Measurements from ENCODE around the gene CELF4.

Gene CELF4

GRCh38 chr18:37289423-37289822 lies 276.2 kb downstream of the CELF4 start:
- no peaks in the 10 kb centered on the region for H3K27me3 ChIP-seq (ENCODE audit: insufficient read depth, poor library complexity, severe bottlenecking)
- H3K27ac ChIP-seq (replicated peaks): no peak overlapping the region
- no peak overlapping the region for H3K4me3 ChIP-seq (replicated peaks; ENCODE audit: insufficient read depth, low read length)
- TF ChIP-seq REST (IDR thresholded peaks at IDR 0.05; ENCODE audit: insufficient replicate concordance, low read depth): no peak
- no peak for TF ChIP-seq SPI1 (IDR thresholded peaks at IDR 0.05; ENCODE audit: borderline replicate concordance, low read depth)
- TF ChIP-seq POLR2AphosphoS5 (IDR thresholded peaks at IDR 0.05; ENCODE audit: low read depth): no peak
- no peak for TF ChIP-seq GABPA (IDR thresholded peaks at IDR 0.05; ENCODE audit: low read depth)
- no peak for TF ChIP-seq CTCF (IDR thresholded peaks at IDR 0.05; ENCODE audit: insufficient read depth, low read length)
- no peak for DNase-seq (ENCODE audit: low read depth in 1 of 2, low spot score in 1 of 2)

- no peak for TF ChIP-seq SPI1 (IDR thresholded peaks at IDR 0.05; ENCODE audit: borderline replicate concordance, low read depth)
- TF ChIP-seq REST (IDR thresholded peaks at IDR 0.05; ENCODE audit: insufficient replicate concordance, low read depth): no peak
- TF ChIP-seq CTCF (IDR thresholded peaks at IDR 0.05; ENCODE audit: insufficient read depth, low read length): no peak
- no peak for TF ChIP-seq POLR2AphosphoS5 (IDR thresholded peaks at IDR 0.05; ENCODE audit: low read depth)
- no peak for TF ChIP-seq GABPA (IDR thresholded peaks at IDR 0.05; ENCODE audit: low read depth)
- no peak for DNase-seq (ENCODE audit: low read depth in 1 of 2, low spot score in 1 of 2)
- H3K27me3 ChIP-seq (ENCODE audit: insufficient read depth, poor library complexity, severe bottlenecking): no peaks in the 10 kb centered on the region
- no peak overlapping the region for H3K4me3 ChIP-seq (replicated peaks; ENCODE audit: insufficient read depth, low read length)
- no peak overlapping the region for H3K27ac ChIP-seq (replicated peaks)
These were observed 278.0 kb downstream of the CELF4 start for GRCh38 chr18:37287601-37288000.

GRCh38 chr18:37286801-37287200 lies 278.8 kb downstream of the CELF4 start:
- no peak overlapping the region for H3K4me3 ChIP-seq (replicated peaks; ENCODE audit: insufficient read depth, low read length)
- TF ChIP-seq SPI1 (IDR thresholded peaks at IDR 0.05; ENCODE audit: borderline replicate concordance, low read depth) (no peak), GABPA (IDR thresholded peaks at IDR 0.05; ENCODE audit: low read depth) (no peak), POLR2AphosphoS5 (IDR thresholded peaks at IDR 0.05; ENCODE audit: low read depth) (no peak), CTCF (IDR thresholded peaks at IDR 0.05; ENCODE audit: insufficient read depth, low read length) (no peak), REST (IDR thresholded peaks at IDR 0.05; ENCODE audit: insufficient replicate concordance, low read depth) (no peak)
- H3K27ac ChIP-seq (replicated peaks): no peak overlapping the region
- DNase-seq (ENCODE audit: low read depth in 1 of 2, low spot score in 1 of 2): no peak
- no peaks in the 10 kb centered on the region for H3K27me3 ChIP-seq (ENCODE audit: insufficient read depth, poor library complexity, severe bottlenecking)
